AG04450 (cell line): Measurements from ENCODE around the gene IFT122. TPM values are rescaled to one million over a fixed set of nuclear protein-coding genes. Genes with fewer than 3 reads are reported as not detected.

ENCODE experiments used
- CTCF ChIA-PET: fragments of 300-600, 350-600 bp; formaldehyde crosslinking; extraction: SDS; loops from one replicate; lab custom pipeline; 2022; ENCODE audit warnings: antibody characterized with exemption, inconsistent platforms; lab: Charles Lee
- POLR2A ChIA-PET: fragments of 350-600 bp; formaldehyde crosslinking; extraction: SDS; loops from one replicate; lab custom pipeline; 2021; ENCODE audit warnings: antibody characterized with exemption, inconsistent platforms; lab: Yijun Ruan, JAX
- DNase-seq: peaks from one replicate; pipeline ENCODE4 v3.0.0-alpha.2; 2011; ENCODE audit warnings: low read depth, low spot score
- H3K27ac ChIP-seq: one replicate; pipeline ENCODE4 v1.5.1; 2012; ENCODE audit warnings: low read depth, low read length, control low read depth
- H3K27me3 ChIP-seq: one replicate; pipeline ENCODE4 v1.6.0; 2012; ENCODE audit warnings: low read length; ENCODE audit not compliant: control insufficient read depth, insufficient read depth
- H3K4me3 ChIP-seq: 2 replicates; pipeline ENCODE4 v1.5.1; 2011; ENCODE audit warnings: mild to moderate bottlenecking, low read depth, low read length, control low read depth
- H3K9me3 ChIP-seq: 2 replicates; pipeline ENCODE4 v1.5.1; 2012; ENCODE audit warnings: low read length; ENCODE audit not compliant: control insufficient read depth, insufficient read depth
- polyA plus RNA-seq: library from polyadenylated mRNA; depleted of rRNA; stranded (reverse); fragments of >200 nt; gene quantifications from 2 replicates; pipeline ENCODE4 v1.2.3, GENCODE V29; 2011
- TF ChIP-seq, protein P1 (sequence below): IDR thresholded peaks from 2 replicates; pipeline ENCODE4 v1.5.1; 2011; ENCODE audit warnings: low read depth, low read length, control low read depth, inconsistent platforms

The IFT122 gene
- polyA plus RNA-seq, 1 experiment: 14.3 TPM

DNA sequence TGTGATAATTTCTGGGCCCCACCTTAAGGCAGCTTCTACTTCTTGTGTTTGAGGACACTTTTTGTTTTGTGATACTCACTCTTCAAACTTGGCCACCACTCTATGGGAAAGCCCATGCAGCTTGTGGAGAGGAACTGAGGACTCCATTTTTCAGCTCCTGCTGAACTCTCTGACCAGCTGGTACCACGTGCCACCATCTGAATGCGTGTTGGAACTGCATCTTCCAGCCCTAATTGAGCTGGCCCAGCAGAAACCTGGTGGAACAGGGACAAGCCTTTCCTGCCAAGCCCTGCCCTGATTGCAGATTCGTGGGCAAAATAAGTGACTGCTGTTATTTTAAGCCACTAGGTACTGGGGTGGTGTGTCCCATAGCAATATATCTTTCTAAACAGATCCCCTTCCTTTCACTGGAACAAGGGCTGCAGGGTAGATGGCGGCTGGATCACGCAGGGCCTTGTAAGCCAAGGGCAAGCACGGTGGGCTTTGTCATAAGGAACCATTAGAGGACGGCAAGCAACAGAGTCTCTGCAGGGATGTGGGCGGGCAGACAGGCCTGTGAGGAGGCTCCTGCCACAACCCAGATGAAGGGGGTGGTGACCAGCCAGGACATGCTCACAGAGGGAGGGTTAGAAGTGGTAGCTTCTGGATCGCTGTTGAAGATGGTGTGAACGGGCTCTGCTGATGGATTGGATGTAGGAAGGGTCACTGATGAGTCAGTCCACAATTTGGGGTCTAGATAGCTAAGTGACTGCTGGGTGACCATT lies 112.4 kb downstream of the IFT122 start:
- ChIA-PET CTCF (no interaction called here), POLR2A (no interaction called here)
- no peaks in the 10 kb centered on the region for H3K9me3 ChIP-seq
- H3K27me3 ChIP-seq: no peaks in the 10 kb centered on the region
- TF ChIP-seq, protein P1, sequence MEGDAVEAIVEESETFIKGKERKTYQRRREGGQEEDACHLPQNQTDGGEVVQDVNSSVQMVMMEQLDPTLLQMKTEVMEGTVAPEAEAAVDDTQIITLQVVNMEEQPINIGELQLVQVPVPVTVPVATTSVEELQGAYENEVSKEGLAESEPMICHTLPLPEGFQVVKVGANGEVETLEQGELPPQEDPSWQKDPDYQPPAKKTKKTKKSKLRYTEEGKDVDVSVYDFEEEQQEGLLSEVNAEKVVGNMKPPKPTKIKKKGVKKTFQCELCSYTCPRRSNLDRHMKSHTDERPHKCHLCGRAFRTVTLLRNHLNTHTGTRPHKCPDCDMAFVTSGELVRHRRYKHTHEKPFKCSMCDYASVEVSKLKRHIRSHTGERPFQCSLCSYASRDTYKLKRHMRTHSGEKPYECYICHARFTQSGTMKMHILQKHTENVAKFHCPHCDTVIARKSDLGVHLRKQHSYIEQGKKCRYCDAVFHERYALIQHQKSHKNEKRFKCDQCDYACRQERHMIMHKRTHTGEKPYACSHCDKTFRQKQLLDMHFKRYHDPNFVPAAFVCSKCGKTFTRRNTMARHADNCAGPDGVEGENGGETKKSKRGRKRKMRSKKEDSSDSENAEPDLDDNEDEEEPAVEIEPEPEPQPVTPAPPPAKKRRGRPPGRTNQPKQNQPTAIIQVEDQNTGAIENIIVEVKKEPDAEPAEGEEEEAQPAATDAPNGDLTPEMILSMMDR: no peak
- no peak for DNase-seq
- H3K27ac ChIP-seq: no peak overlapping the region
- H3K4me3 ChIP-seq: no peak overlapping the region

DNA sequence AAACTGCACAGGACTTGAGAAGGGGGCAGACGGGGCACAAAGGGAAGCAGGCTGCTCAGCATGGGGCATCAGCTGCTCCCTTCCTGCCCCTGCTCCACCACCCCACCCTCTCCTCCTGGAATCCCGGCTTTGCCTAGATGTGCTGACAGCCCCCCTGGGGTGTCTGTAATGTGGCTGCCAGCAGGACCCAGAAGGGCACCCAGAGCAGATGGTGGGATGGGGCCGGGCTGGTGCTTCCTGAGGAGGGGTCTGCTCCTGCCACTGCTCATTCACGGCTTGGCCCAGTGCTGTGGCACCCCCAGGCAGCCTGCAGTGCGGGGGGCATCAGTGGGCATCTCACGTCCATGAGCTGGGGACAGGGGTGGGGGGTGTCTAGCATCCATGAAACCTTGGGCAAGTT lies 113.1 kb downstream of the IFT122 start:
- CTCF ChIA-PET: no interaction called here
- Histone ChIP-seq H3K27me3 (no peaks in the 10 kb centered on the region), H3K27ac (no peak overlapping the region), H3K4me3 (no peak overlapping the region), H3K9me3 (no peaks in the 10 kb centered on the region)
- POLR2A ChIA-PET: no interaction called here
- no peak for DNase-seq
- TF ChIP-seq, protein P1: no peak

DNA sequence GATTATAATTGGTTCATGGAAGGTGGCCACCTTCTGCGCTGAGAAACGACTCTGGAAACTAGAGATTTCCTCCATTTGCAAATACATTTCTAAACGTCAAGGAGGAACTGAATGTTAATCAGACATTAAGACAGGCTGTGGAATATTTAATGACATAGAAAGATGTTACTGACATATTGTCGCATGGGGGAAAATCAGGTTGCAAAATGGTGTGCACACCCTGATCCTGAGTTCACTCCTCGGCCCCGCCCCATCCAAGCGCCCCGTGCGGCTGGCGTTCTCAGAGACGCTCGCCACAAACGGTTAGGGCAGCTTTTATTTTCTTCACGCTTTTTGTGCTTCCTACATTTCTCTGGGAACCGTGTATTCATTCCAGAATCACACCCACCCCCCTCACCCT lies 113.7 kb downstream of the IFT122 start:
- Histone ChIP-seq H3K4me3 (no peak overlapping the region), H3K9me3 (no peaks in the 10 kb centered on the region; the same call in 1 of the 2 replicates), H3K27me3 (no peaks in the 10 kb centered on the region), H3K27ac (no peak overlapping the region)
- ChIA-PET CTCF (interaction anchor here (0.7 kb wide), 1 partner anchor 78 kb away, joined by 15 read pairs; no protein-coding TSS in a partner anchor), POLR2A (no interaction called here)
- TF ChIP-seq, protein P1: no peak
- no peak for DNase-seq

DNA sequence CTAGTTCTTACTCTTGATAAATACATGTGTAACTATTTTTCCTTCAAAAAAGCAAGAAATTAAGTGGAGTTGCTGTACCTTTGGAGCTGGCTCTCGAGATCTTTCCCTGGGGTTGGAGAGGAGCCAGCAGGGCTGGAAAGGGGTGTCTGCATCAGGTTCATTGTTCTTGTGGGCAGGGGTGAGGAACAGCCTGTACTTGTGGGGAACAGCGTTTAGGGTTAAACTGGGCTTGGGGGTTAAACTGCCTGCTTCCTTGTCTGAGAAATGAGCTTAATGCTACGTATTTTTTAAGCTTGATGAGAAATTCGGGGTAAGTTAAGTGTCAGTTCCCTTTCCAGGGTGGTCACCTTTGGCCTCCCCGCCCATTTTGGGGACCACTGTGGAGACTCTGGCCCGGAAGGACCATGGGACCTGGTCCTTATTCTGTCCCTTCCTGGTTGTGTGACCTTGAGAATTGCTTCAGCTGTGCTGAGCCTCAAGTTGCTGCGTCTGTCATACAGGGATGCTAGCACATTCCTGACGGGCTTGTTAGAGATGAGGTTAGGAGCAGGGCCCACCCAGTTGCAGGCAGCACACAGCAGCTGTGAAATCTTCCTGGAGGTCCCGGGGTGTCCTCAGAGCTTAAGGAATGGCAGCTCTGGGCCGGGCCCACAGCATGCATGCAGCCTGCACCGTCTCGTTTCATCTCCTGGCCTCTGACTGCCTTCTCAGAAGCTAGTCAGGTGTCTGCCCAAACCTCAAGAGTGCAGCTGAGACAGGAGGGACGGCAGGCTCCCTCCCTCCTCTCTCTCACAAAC lies 114.5 kb downstream of the IFT122 start:
- no peaks in the 10 kb centered on the region for H3K27me3 ChIP-seq
- TF ChIP-seq, protein P1: no peak
- no peak for DNase-seq
- POLR2A ChIA-PET: interaction anchor here (0.9 kb wide), 1 partner anchor 51 kb away, joined by 3 read pairs; the partner anchor contains the start of gene PLXND1
- CTCF ChIA-PET: interaction anchor here (0.7 to 2.9 kb wide), 3 partner anchors 64 to 171 kb away, joined by 3 to 15 read pairs (median 6); no protein-coding TSS in a partner anchor
- H3K4me3 ChIP-seq: no peak overlapping the region
- H3K27ac ChIP-seq: no peak overlapping the region
- H3K9me3 ChIP-seq: no peaks in the 10 kb centered on the region; the same call in 1 of the 2 replicates
